Upper lobe of left lung (tissue), 4 donors: Measurements from ENCODE around the gene FOXO3.

ENCODE experiments used
- POLR2A ChIP-seq, 4 donors: fragments of 450-650 bp; IDR thresholded peaks; one replicate each; pipeline ENCODE4 v1.5.1; 2016 to 2017; ENCODE audit warnings: antibody characterized with exemption in 4 of 4, mild to moderate bottlenecking in 2 of 4
- POLR2AphosphoS5 ChIP-seq, 2 donors: sonication (generic); formaldehyde crosslinking; IDR thresholded peaks; one replicate each; pipeline ENCODE4 v1.5.1; 2017; ENCODE audit warnings: antibody characterized with exemption in 2 of 2
- TF ChIP-seq, protein P1 (sequence below), 6 experiments: fragments of 450-650 bp in 4 of 6; fragments of 200-600 bp in 2 of 6; sonication (generic) in 2 of 6; IDR thresholded peaks; one replicate each; pipeline ENCODE4 v1.5.1; 2016 to 2019; ENCODE audit warnings: antibody characterized with exemption in 6 of 6

DNA sequence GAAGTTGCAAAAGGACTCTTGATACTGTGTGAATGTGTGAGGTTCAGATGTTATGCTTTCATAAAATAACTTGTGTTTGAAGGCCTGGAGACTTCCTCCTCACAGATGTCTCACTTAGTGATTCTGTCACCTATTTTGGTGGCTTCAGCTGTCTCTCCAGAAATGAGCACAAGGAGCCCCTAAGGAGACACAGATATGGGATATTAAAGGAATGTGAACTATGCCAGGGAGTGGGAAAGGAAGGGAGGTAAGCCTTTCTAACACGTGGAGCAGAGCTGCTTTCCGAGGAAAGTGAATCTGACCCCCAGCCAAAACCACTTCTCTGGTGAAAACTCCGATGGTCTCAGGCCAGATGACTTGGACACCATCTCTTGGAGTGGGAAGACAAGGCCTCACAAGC, 10.5 kb upstream of the FOXO3 start:
- TF ChIP-seq, protein P1, sequence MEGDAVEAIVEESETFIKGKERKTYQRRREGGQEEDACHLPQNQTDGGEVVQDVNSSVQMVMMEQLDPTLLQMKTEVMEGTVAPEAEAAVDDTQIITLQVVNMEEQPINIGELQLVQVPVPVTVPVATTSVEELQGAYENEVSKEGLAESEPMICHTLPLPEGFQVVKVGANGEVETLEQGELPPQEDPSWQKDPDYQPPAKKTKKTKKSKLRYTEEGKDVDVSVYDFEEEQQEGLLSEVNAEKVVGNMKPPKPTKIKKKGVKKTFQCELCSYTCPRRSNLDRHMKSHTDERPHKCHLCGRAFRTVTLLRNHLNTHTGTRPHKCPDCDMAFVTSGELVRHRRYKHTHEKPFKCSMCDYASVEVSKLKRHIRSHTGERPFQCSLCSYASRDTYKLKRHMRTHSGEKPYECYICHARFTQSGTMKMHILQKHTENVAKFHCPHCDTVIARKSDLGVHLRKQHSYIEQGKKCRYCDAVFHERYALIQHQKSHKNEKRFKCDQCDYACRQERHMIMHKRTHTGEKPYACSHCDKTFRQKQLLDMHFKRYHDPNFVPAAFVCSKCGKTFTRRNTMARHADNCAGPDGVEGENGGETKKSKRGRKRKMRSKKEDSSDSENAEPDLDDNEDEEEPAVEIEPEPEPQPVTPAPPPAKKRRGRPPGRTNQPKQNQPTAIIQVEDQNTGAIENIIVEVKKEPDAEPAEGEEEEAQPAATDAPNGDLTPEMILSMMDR (IDR thresholded peaks at IDR 0.05): no peak
- TF ChIP-seq POLR2A (IDR thresholded peaks at IDR 0.05) (no peak), POLR2AphosphoS5 (IDR thresholded peaks at IDR 0.05) (no peak)
